Measurements from ENCODE around the gene SNAI1.

- no peak for TF ChIP-seq CTCF (conservative IDR thresholded peaks at IDR 0.05)
- TF ChIP-seq EZH2 (IDR thresholded peaks at IDR 0.05; ENCODE audit: low read depth): no peak
Observed at GRCh38 chr20:49948809-49949507, 33.8 kb upstream of the SNAI1 start.
